Gastroesophageal sphincter (tissue), 4 donors: Measurements from ENCODE around the gene KRT78. TPM values are rescaled to one million over a fixed set of nuclear protein-coding genes. Genes with fewer than 3 reads are reported as not detected.
"Not testable (repeated sequence)": the region's sequence is repeated elsewhere in the genome, so short reads cannot be mapped to it uniquely, and the experiment has no call there.

Experiments
- ATAC-seq: fragments of 150-250 bp; one replicate; pipeline ENCODE4 v1.9.1; 2016; ENCODE audit warnings: mild to moderate bottlenecking, moderate library complexity
- H3K27ac ChIP-seq, 4 donors: fragments of 200-600 bp; sonication (generic) in 3 of 4; 1 replicate in 3 of 4; 2 replicates in 1 of 4; pipeline ENCODE4 v1.5.1; 2016 to 2019
- H3K27me3 ChIP-seq: fragments of 200-600 bp; sonication (generic); one replicate; pipeline ENCODE4 v1.5.1; 2019
- H3K36me3 ChIP-seq, 2 donors: fragments of 200-600 bp; sonication (generic); one replicate each; pipeline ENCODE4 v1.5.1; 2019; ENCODE audit warnings: control low read depth in 1 of 2
- H3K4me1 ChIP-seq, 3 donors: fragments of 200-600 bp; sonication (generic); 1 replicate in 2 of 3; 2 replicates in 1 of 3; pipeline ENCODE4 v1.5.1; 2016 to 2019; ENCODE audit warnings: control low read depth in 2 of 3
- H3K4me3 ChIP-seq, 2 donors: fragments of 200-600 bp; sonication (generic); one replicate each; pipeline ENCODE4 v1.5.1; 2019; ENCODE audit warnings: mild to moderate bottlenecking in 1 of 2, moderate library complexity in 1 of 2
- H3K9me3 ChIP-seq, 3 donors: fragments of 200-600 bp; sonication (generic); one replicate each; pipeline ENCODE4 v1.5.1; 2017 to 2019; ENCODE audit warnings: control low read depth in 2 of 3
- EP300 ChIP-seq: sonication (generic); formaldehyde crosslinking; IDR thresholded peaks from one replicate; pipeline ENCODE4 v1.6.1; 2017; ENCODE audit warnings: antibody characterized with exemption, mild to moderate bottlenecking
- POLR2A ChIP-seq, 2 donors: fragments of 450-650 bp; IDR thresholded peaks; one replicate each; pipeline ENCODE4 v1.6.1; 2017; ENCODE audit warnings: antibody characterized with exemption in 2 of 2, mild to moderate bottlenecking in 2 of 2, moderate library complexity in 1 of 2
- POLR2AphosphoS5 ChIP-seq: sonication (generic); formaldehyde crosslinking; IDR thresholded peaks from one replicate; pipeline ENCODE4 v1.6.1; 2017; ENCODE audit warnings: antibody characterized with exemption
- WGBS, 2 donors: methylation state at CpG; one replicate each; pipeline ENCODE4 v1.1.5; 2018; ENCODE audit warnings: low coverage in 1 of 2; 5-methylcytosine and 5-hydroxymethylcytosine counted together
- total RNA-seq, 4 donors: library from RNA; depleted of rRNA; stranded (reverse); fragments of >200 nt; gene quantifications; one replicate each; pipeline ENCODE4 v1.1.0, GENCODE V29; 2016
- TF ChIP-seq, protein P1 (sequence below), 4 experiments: fragments of 200-600 bp in 2 of 4; fragments of 450-650 bp in 2 of 4; sonication (generic) in 1 of 4; IDR thresholded peaks; one replicate each; pipeline ENCODE4 v1.5.1; 2017 to 2019; ENCODE audit warnings: antibody characterized with exemption in 4 of 4, mild to moderate bottlenecking in 2 of 4, moderate library complexity in 2 of 4

Gene KRT78
- total RNA-seq, 4 donors from 2014 or later, result 0.27 to 9.5 (median 1.5) TPM

DNA sequence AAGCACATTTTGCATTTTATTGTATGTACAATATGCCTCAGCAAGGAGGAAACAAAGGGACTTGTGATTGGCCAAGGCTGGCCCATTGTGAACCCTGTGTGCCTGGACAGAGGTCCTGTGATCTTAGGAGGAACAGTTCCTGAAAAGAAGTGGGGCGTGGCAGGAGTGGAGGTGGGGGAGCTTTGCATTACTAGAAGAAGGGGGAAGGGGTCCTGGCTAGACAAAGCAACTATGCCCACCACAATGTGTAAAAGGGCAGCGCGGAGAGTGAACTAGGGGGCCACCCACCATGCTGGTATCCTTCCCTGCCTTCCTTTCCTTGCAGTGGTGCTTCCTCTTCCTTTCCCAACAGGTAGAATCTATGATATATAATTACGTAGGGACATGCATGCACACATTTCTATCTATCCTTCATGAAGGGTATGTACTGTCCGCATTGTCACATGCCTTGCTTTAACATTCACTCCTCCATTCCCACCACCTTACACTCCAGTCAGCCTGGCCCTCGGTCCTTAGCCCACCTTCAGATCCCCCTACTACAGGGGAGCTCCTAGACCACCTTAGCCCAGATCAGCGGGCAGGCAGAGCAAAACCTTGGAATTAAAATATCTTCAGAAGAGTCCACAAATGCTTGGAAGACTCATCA lies 43.5 kb upstream of the KRT78 start:
- Histone ChIP-seq H3K9me3 (no peaks in the 10 kb centered on the region), H3K4me3 (no peak overlapping the region), H3K27ac (no peak overlapping the region), H3K36me3 (peaks cover 0 to 5% of the 10 kb centered on the region in 2 donors), H3K27me3 (no peaks in the 10 kb centered on the region), H3K4me1 (peaks cover 0 to 20% (median 0%) of the 10 kb centered on the region in 3 donors)
- ATAC-seq, result no peak
- 82 to 85% methylated on average over 3 to 6 of the region's 7 CpGs for WGBS, 2 donors
- TF ChIP-seq, protein P1, sequence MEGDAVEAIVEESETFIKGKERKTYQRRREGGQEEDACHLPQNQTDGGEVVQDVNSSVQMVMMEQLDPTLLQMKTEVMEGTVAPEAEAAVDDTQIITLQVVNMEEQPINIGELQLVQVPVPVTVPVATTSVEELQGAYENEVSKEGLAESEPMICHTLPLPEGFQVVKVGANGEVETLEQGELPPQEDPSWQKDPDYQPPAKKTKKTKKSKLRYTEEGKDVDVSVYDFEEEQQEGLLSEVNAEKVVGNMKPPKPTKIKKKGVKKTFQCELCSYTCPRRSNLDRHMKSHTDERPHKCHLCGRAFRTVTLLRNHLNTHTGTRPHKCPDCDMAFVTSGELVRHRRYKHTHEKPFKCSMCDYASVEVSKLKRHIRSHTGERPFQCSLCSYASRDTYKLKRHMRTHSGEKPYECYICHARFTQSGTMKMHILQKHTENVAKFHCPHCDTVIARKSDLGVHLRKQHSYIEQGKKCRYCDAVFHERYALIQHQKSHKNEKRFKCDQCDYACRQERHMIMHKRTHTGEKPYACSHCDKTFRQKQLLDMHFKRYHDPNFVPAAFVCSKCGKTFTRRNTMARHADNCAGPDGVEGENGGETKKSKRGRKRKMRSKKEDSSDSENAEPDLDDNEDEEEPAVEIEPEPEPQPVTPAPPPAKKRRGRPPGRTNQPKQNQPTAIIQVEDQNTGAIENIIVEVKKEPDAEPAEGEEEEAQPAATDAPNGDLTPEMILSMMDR (IDR thresholded peaks at IDR 0.05), result no peak
- TF ChIP-seq POLR2A (IDR thresholded peaks at IDR 0.05) (no peak), POLR2AphosphoS5 (no peak)

DNA sequence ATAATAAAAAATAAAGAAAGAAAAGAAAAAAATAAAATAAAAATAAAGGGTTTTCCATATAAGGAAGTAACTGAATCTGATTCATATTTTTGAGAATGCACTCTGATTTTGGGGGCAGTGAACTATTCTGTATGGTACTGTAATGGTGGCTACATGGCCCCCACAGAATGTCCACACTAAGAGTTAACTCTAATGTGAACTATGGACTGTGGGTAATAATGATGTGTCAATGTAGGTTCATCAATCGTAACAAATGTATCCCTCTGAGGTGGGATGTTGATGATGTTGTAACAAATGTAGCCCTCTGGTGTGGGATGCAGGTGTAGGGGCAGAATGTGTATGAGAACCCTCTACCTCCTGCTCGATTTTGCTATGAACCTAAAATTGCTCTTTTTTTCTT lies 42.2 kb upstream of the KRT78 start:
- H3K27me3 ChIP-seq, result no peaks in the 10 kb centered on the region
- WGBS, 2 donors, result 45 to 46% methylated on average over 2 of the region's 2 CpGs
- H3K4me1 ChIP-seq, result peaks cover 0 to 7% (median 0%) of the 10 kb centered on the region in 3 donors
- no peak overlapping the region for H3K4me3 ChIP-seq
- H3K36me3 ChIP-seq, result no peaks in the 10 kb centered on the region
- H3K27ac ChIP-seq, result no peak overlapping the region
- TF ChIP-seq POLR2A (IDR thresholded peaks at IDR 0.05) (no peak), POLR2AphosphoS5 (no peak), EP300 (no peak)
- TF ChIP-seq, protein P1 (IDR thresholded peaks at IDR 0.05), result no peak
- no peak for ATAC-seq
- no peaks in the 10 kb centered on the region for H3K9me3 ChIP-seq

DNA sequence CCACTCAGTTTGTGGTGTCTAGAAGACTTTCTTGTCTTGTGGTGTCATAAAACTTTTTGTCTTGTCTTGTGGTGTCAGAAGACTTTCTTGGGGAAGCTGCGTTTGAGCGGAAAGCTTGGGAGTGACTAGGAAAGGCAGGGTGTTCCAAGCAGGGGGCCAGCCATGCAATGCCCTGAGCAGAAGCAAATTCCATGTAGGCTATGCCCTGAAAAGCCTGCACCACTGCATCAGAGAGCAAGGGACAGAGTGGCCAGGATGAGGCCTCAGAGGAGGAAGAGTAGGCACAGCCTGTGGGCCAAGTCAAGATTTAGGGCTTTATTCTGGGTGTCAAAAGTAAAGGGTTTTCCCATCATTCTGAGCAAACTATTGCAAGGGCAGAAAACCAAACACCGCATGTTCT lies 41.6 kb upstream of the KRT78 start:
- Histone ChIP-seq H3K4me1 (peaks cover 0 to 3% (median 0%) of the 10 kb centered on the region in 3 donors), H3K27ac (no peak overlapping the region), H3K36me3 (no peaks in the 10 kb centered on the region), H3K9me3 (no peaks in the 10 kb centered on the region), H3K4me3 (no peak overlapping the region), H3K27me3 (no peaks in the 10 kb centered on the region)
- no peak for TF ChIP-seq POLR2AphosphoS5
- no peak for TF ChIP-seq EP300
- no peak for TF ChIP-seq POLR2A (IDR thresholded peaks at IDR 0.05)
- TF ChIP-seq, protein P1 (IDR thresholded peaks at IDR 0.05), result no peak
- ATAC-seq, result no peak
- 79 to 92% methylated on average over 2 to 3 of the region's 3 CpGs for WGBS, 2 donors

DNA sequence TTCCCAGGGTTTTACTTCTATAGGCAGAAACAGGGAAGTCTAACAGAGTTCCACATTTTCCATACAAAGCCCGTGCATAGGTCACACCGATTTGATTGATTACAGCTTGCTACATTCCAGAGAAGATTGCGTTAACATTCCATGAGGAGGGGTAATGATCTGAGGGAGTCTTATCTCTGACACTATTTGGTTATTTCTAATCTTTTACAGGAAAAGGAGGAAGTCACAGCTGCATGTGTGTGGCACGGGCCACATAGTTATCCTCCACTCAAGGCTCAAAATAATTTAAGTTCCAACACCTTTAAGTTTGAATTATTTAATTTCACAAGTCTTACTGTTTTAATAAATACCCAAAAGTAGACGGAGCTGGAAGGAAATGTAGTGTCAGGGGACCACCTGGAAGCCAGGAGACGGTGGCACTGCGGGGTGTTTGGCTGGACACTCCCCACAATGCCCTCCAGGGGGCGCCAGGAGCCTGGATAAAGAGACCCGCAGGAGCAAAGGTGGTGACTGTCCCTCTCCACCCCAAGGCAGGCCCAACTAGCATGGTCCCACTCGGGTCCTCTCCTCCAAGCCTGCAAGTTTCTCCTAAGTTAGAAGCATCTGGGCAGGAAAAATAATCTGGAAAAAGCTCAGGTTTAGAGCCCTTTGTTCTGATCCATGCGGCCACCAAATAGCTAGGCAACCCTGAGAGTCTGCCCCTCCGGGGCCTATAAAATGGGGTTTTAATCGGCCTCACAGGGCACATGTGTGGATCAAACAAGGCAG lies 35.9 kb upstream of the KRT78 start:
- Histone ChIP-seq H3K36me3 (no peaks in the 10 kb centered on the region), H3K27me3 (no peaks in the 10 kb centered on the region), H3K4me3 (no peak overlapping the region), H3K4me1 (peaks cover 0 to 5% (median under 1%) of the 10 kb centered on the region in 3 donors), H3K9me3 (no peaks in the 10 kb centered on the region), H3K27ac (no peak overlapping the region)
- ATAC-seq, result peak; percentile 56
- 21 to 29% methylated on average over 6 to 9 of the region's 13 CpGs for WGBS, 2 donors
- TF ChIP-seq, protein P1 (IDR thresholded peaks at IDR 0.05), result peak; percentile 77 to 94 (median 86)
- no peak for TF ChIP-seq POLR2A (IDR thresholded peaks at IDR 0.05)

DNA sequence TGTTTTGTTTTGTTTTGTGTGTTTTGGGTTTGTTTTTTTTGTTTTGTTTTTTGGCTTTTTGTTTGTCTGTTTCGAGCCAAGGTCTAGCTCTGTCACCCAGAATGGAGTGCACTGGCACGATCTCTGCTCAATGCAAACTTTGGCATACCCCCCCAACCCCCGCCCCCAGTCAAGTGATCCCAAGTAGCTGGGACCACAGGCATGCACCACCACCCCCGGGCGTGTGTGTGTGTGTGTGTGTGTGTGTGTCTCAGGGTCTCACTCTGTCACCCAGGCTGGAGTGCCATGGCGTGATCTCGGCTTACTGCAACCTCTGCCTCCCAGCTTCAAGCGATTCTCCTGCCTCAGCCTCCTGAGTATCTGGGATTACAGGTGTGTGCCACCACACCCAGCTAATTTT lies 31.7 kb upstream of the KRT78 start:
- H3K9me3 ChIP-seq, H3K27ac ChIP-seq, H3K36me3 ChIP-seq, H3K4me3 ChIP-seq, ATAC-seq, H3K27me3 ChIP-seq: not testable (repeated sequence)
- 50% methylated on average over 2 of the region's 8 CpGs; no CpG with 5 or more reads in 1 of the 2 donors for WGBS, 2 donors
- peaks cover 0 to 18% (median 8%) of the 10 kb centered on the region in 3 donors for H3K4me1 ChIP-seq
